ENCODE measurements around the gene RSBN1L.
A peak's percentile ranks its signal among the peaks of the same experiment; 100 is the strongest.
"Not testable (repeated sequence)": the region's sequence is repeated elsewhere in the genome, so short reads cannot be mapped to it uniquely, and the experiment has no call there.

RSBN1L gene

DNA sequence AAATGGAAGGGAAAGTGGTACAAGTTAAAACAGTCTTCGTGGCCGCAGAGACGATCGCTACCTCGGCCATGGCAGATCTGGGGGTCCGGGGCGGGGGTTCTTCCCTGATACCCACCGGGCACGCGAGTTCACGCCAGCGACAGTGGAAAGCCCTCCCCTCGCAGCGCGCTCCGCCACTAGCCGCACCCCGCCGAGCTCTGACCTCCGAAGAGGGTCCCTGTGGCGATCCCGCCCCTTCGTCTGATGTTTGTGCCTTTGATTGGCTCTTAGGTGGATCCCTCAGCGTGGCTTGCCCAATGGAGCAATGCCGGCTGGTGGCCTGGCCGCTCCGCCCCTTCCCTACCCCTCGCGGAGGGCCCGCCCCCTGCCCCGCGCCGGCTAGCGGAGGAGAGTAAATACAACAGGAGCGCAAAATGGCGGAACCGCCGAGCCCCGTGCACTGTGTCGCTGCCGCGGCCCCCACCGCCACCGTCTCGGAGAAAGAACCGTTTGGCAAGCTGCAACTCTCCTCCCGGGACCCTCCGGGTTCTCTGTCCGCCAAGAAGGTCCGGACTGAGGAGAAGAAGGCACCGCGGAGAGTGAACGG lies at the start of gene RSBN1L:
RSBN1L (plus strand) TSS at position 403 of the 586 bp plus-strand sequence; CDS start at position 414, 11 bp downstream.
- peak; percentile 95 for DNase-seq

DNA sequence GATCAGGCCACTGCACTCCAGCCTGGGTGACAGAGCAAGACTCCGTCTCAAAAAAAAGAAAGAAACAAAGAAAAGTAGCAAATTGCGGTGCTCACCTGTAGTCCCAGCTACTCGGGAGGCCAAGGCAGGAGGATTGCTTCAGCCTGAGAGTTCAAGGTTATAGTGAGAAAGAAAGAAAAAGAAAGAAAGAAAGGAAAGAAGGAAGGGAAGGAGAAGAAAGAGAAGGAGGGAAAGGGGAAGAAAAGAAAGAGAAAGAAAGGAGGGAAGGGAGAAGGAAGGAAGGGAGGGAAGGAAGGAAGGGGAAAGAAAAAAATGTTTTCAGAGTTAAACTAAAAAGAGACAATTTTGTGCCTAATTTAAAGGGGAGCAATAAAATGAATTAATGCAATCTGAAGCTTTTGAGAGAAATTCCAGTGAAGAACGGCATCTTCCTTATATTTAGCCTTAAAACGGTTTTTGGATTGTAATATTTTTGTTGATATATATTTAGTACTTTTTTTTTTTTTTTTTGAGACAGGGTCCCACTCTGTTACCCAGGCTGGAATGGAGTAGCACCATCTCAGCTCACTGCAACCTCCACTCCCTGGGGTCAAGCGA lies 47.4 kb upstream of the RSBN1L start:
- DNase-seq = no peak

DNA sequence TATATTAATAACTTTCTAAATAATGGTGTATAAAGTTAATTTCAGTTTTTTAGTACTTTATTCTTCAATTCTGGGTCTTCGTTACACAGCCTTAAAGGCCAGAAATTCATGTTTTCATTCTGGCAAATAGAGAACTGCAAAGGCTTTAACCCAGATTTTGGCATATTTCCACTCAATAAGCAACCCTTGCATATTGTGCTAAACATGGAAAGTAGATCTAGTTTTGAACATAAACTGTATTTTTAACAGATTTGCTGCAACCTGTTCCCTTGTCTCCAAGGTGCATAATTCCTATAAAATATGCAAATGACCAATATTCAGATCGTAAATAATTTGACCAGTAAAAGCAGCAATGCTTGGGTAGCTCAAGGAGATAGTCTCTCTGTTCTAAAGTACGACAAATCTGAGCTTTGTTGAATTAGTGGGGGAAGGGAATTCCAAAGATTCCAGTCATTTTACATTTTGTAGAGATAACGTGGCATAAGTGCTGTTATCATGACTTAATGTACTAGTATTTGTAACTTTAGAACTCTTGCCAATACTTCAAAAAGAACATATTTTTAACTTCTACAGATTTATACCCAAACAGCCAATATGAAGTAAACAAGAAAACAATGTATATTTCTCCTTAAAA lies 46.4 kb upstream of the RSBN1L start:
- no peak for DNase-seq

DNA sequence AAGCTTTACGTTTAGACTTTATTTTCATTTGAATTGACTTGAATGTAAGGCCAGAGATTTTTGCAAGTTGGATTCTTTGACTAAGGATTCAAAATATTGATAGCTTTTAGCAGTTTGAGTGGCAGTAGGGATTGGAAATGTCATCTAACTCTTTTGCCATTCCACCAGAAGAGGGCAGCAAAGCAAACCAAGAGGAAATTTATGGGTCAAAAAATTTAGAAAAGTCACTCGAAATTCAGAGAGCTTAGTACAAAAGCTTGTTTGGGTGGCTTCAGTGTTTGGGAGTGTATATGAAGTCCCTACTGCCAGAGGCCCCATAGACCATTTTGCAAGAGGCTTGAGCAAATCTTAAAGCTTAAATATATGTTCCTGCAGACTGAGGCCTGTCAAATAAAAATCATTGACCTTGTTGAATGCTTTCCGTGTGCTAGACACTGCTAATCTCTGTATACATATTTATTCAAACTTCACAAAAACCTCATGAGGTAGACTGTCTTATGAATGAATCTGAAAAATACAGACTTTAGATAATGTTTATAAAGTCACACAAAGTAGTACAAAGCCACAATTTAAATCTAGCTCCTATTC lies 44.6 kb upstream of the RSBN1L start:
- DNase-seq = no peak

DNA sequence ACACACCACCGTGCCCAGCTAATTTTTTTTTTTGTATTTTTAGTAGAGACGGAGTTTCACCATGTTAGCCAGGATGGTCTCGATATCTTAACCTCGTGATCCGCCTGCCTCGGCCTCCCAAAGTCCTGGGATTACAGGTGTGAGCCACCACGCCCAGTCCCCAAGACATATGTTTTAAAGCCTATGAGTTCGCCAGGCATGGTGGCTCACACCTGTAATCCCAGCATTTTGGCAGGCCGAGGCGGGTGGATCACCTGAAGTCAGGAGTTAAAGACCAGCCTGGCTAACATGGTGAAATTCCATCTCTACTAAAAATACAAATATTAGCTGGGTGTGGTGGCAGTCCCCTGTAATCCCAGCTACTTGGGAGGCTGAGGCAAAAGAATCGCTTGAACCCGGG lies 43.4 kb upstream of the RSBN1L start:
- DNase-seq = not testable (repeated sequence)

DNA sequence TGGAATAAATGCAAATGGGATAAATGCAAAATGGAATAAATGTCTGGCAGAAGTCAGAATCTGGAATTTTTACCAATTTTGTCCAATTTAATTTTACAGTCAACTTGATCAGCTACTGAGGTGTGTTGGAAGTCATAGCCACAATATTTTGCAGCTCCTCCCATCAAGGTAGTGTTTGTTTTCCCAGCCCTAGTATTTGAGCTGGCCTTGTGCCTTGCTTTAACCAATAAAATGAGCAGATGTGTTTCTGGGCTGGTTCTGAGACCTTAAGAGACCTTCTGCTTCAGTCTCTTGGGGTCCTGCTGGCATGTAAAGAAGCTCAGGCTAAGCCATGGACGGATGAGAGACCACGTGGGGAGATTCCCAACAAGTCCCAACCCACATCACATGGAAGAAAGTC lies 42.7 kb upstream of the RSBN1L start:
- DNase-seq = no peak

DNA sequence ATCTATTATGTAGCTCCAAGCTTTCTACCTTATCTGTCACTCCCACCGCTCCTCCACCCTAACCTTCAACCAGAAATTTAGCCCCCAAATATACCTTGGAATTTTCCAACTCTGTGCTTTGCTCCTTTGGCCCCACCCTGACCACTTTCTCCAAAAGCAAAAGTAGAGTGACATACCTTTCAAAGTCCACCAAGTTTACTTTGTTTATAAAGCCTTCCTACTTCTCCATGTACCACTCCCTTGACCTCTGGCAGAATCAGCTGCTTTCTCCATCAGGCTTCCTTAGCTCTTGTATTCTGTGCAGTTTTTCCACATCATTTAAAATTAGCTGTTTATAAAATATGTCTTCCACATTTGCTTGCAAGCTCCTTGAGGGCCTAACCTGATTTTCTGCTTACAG lies 40.9 kb upstream of the RSBN1L start:
- DNase-seq = no peak

DNA sequence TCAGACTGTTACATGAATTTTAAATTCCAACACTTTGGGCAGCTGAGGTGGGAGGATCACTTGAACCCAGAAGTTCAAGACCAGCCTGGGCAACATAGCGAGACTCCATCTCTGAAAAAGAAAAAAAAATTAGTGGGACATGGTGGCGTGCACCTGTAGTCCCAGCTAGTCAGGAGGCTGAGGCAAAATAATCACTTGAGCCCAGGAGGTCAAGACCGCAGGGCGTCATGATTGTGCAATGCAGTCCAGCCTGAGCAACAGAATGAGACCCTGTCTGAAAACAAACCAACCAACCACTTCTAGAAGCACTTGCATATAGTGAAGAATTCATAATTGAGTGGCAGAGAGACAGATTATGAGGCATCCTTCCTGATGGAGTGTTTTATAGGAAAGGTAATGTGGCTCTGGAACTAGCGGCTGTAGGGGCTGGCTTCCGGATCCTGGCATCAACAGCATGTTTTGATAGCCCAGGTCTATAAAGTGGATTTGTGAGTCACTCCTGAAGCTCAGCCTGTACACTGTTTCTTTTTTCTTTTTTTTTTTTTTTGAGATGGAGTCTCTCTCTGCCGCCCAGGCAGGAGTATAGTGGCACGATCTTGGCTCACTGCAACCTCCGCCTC lies 40.3 kb upstream of the RSBN1L start:
- DNase-seq = no peak

DNA sequence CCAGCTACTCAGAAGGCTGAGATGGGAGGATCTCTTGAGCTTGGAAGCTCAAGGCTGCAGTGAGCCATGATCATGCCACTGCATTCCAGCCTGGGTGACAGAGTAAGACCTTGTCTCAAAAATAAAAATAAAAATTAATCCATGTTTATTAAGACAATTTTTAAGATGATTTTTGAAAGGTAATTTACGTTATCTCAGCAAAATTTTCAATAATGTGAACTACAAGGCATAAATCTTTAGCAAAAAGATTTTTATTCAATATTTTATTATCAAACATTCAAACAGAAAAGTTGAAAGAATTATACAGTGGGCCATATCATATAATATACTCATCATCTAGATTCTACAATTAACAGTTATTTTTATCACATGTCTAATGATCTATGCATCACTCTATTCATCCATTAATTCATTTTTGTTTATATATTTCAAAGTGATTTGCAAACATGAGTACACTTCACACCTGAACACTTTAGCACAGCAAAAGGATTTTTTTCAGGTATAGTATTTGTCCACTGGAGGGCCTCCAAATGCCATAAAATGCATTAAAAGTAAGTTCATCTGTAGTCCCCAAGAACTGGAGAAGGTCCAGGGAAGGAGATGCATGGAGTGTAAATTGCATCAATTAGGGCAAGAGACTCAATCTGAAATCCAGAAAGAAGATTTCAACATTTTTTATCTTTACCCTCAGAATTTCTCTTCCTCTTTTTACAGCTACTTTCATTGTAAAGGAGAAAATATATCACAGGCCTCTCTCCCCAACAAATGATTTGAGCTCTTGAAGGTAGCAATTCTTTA lies 38.6 kb upstream of the RSBN1L start:
- DNase-seq = peak; percentile 10

DNA sequence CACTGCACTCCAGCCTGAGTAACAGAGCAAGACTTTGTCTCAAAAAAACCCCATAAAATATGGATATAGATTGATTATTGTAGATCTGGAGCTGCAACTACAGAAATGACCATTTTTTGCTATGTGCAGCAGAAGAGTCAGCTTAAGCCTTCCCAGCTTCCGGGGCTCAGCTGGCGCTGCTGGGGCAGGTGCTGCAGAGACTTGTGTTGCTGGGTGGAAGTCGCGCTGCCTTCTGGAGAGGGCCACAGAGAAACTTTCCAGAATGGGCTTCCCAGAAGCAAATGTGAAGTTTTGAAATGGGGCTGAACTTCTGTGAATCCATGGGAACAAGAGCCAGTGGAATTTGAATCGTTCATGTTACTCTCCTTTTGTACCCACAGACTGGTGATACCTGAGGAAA lies 37.3 kb upstream of the RSBN1L start:
- DNase-seq = no peak

DNA sequence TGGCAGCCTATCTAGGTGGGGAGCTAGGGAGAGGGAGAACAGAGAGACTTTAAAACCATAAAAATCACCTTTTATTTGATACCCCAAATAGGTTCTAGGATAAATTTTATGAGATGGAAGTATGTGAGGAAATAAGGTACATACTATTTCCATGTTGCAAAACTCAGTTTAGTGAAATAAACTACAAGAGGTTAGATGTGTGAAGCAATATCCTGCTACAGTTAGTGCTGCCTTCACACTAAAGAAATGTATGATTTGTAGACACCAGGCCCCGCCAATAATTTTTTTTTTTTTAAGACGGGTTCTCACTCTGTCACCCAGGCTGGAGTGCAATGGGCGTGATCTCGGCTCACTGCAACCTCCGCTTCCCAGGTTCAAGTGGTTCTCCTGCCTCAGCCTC lies 34.4 kb upstream of the RSBN1L start:
- no peak for DNase-seq

DNA sequence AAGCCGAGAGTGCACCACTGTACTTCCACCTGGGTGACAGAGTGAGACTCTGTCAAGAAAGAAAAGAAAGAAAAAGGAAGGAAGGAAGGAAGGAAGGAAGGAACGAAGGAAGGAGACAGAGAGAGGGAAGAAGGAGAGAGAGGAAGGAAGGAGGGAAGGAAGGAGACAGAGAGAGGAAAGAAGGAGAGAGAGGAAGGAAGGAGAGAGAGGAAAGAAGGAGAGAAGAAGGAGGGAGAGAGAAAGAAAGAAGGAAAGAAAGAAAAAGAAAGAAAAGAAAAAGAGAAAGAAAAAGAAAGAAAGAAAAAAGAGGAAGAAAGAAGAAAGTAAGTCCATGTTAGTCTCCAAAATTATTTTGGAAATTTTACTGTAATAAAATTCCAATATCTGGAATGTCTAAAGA lies 33.4 kb upstream of the RSBN1L start:
- DNase-seq = no peak

DNA sequence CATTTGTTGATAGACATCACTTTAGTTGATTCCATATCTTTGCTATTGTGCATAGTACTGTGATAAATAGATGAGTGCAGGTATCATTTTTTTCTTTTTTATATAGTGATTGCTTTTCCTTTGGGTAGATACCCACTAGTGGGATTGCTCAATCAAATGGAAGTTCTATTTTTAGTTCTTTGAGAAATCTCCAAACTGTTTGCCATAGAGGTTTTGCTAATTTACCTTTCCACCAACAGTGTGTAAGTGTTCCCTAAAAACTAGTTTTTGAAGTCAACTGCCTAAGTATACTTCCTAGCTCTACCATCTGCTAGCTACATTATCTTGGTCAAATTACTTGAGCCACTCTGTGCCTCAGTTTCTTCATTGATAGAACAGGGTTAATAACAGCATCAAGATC lies 31.5 kb upstream of the RSBN1L start:
- DNase-seq = no peak

DNA sequence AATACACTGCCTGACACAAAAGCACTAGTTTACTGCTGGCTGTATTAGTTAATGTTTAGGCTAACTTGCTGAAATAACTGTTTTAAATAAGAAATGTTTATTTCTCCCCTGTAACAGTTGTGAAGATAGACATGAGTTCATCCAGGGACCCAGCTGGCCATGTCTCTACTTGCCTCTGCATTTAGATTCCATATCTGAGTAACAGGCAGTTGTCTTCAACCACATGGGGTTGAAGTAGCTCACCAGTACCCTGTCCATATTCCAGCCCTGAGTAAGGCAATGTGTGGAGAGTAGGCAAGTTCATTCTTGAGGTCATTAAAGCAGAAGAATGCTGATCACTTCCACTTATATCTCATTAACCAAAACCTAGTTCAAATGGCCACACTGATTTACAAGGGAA lies 31.1 kb upstream of the RSBN1L start:
- no peak for DNase-seq

DNA sequence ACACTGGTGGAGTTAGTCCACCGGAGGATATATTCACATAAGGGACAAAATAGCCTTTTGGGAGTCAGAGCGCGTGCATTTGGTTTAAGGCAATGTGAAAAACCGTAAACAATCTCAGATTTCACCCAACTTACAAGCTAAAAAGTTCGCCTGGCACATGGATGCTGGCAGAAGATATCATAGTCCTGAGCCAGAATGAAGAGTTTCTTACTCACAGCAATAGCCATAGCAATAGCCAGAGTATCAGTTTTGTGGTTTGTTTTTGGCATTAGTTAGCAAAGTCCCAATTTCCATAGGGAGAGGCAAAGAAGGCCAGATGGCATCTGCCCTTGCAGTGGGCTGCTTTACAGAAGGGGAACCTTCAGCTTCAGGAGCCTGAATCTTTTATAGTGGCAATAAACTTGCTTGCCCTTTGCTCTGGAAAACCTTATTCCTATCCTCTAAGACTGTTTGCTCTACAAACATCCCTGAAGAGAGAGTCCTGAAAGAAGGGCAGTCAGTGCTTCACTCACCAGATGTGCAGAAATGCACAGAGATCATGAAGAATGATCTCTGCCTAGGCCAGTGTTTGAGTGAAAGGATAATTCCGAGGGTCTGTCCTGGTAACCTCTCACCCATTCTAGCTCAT lies 28.7 kb upstream of the RSBN1L start:
- DNase-seq = no peak

DNA sequence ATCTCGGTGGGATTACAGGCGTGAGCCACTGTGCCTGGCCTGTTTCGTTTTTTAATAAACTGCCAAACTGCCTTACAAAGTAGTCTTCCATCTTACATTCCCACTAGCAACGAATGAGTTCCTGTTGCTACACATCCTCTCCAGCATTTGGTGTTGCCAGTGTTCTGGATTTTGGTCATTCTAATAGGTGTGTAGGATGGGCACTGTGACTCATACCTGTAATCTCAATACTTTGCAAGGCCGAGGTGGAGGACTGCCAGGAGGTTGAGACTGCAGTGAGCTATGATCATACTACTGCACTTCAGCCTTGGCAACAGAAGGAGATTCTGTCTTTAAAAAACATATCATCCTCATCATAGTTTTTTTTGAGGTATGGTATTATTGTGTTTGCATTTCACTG lies 21.4 kb upstream of the RSBN1L start:
- no peak for DNase-seq

DNA sequence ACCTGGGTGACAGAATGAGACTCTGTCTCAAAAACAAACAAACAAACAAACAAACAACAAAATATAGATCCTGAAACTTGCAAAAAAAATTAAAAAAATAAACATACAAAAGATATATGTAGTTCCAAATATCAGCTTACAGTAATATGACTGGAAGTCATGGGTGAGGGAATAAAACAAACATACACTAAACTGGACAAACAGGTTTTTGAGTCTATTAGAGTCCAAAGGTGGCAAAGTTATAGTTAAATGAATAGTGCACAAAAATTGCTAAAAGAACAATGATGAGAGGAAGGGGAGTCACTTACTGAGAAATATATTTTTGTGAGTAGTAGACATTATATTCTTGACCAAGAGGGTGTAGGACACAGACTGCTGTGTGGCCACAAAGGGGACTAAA lies 16.7 kb upstream of the RSBN1L start:
- DNase-seq = peak; percentile 53

DNA sequence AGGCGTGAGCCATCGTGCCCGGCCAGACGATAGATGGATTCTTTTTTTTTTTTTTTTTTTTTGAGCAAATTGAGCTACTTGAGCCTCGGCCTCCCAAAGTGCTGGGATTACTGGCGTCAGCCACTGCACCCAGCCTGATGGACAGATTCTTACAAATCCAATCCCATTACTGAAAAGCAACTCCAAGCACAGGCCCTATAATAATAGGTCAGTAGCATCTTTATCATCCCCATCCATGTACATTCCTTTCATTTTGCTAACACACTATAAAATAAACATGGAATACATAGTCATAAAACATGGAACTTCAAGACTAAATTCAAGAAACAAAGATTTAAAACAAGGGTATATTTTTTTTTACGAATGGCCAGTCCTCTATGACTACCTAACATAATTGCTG lies 16.0 kb upstream of the RSBN1L start:
- DNase-seq = no peak

DNA sequence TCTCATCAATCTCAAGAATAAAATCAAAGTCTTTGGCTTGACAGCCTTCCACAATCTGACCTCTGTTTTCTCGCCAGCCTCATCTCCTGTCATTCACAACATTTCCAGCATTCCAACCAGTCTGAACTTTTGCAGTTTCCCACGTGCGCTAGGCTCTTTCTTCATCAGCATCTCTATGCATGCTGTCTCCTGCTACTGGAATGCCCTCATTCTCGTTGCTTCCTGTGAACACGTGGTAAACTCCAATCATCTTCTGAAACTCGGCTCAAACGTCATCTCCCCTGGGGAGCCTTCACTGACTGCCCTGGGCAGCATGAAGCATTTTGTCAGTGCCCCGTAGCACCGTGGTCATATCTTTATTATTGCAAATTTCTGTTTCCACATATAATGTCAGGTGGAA lies 12.2 kb upstream of the RSBN1L start:
- no peak for DNase-seq

DNA sequence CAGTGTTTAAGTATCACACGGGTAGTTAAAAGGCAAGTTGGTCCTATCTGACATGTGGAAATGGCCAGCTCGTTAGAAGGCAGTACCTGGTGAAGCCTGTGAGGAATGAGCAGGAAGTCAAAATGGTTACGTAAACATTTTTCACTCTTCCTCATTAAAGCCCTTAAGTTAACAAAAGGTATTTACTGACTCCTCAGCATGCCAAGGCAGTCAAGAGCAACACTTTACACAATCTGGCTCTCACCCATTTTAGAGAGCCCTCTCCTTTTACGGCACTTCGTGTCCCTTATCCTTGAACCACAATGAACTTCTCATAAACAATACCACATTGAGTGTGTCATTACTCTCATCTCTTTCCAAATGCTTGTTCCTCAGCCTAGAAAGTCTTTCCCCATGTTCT lies 11.0 kb upstream of the RSBN1L start:
- DNase-seq = no peak

DNA sequence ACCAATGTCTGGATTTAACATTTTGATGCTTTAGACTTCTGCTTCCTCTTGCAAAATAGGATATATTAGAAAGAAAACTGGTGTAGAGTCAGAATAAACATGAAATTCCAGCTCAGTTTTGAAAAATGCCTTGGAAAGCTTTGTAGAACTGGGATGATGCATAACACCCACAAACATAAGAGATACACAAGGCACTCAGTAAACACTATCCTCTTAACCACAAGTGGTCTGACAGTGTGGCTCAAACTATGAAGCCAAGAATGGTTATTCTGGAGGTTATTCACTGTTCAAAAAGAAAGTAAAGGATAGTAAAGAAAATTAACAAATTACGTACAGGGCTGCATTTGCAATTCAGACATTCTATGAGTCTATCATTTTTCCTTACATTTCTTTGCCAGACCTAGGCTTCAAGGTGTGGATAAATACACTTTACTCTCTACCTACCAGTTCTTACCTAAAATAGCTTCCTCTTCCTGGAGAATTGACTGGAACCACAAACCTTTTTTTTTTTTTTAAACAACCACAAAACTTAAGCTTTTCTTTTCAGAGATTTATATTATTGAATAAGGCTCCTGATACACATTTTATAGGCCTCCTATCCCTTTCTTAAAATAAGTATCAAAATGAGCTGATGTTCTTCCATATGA lies 9.0 kb upstream of the RSBN1L start:
- DNase-seq = no peak

DNA sequence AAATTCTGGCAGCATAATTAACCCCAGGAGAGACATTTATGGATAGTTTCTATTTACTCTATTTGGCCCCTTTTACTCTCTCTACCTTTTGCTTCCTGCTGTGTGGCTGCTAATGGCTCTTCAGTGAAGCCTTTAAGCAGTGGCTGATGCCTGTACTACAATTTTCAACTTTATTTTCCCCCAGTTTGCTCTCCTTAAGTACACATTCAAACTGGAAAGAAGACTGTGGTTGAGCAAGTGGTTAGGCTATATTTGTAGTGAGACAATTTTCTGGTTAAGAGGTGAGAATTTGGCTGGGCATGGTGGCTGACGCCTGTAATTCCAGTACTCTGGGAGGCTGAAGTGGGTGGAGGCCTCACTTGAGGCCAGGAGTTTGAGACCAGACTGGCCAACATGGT lies 8.5 kb upstream of the RSBN1L start:
- no peak for DNase-seq
